Glutamatergic neuron (in vitro differentiated cells): ENCODE results near the gene MTFR1L. TPM values are rescaled to one million over a fixed set of nuclear protein-coding genes. Genes with fewer than 3 reads are reported as not detected.

ENCODE experiments used
- DNase-seq: peaks from one replicate; pipeline ENCODE4 v3.0.0; 2022
- H3K27ac Mint-ChIP-seq: one replicate; pipeline ENCODE4 v1.8.0; 2020; ENCODE audit warnings: mild to moderate bottlenecking, mixed read lengths, inconsistent platforms; ENCODE audit not compliant: unreplicated experiment
- H3K27me3 Mint-ChIP-seq: one replicate; pipeline ENCODE4 v1.8.0; 2020; ENCODE audit warnings: mild to moderate bottlenecking, moderate library complexity, mixed read lengths, inconsistent platforms; ENCODE audit not compliant: unreplicated experiment
- H3K36me3 Mint-ChIP-seq: one replicate; pipeline ENCODE4 v1.8.0; 2020; ENCODE audit warnings: mild to moderate bottlenecking, mixed read lengths, inconsistent platforms; ENCODE audit not compliant: unreplicated experiment
- H3K4me1 Mint-ChIP-seq: one replicate; pipeline ENCODE4 v1.8.0; 2020; ENCODE audit warnings: mild to moderate bottlenecking, low read depth, mixed read lengths, inconsistent platforms; ENCODE audit not compliant: unreplicated experiment
- H3K4me3 Mint-ChIP-seq: one replicate; pipeline ENCODE4 v1.8.0; 2020; ENCODE audit warnings: mild to moderate bottlenecking, mixed read lengths, inconsistent platforms; ENCODE audit not compliant: unreplicated experiment
- H3K9me3 Mint-ChIP-seq: one replicate; pipeline ENCODE4 v1.8.0; 2020; ENCODE audit warnings: mild to moderate bottlenecking, moderate library complexity, mixed read lengths, inconsistent platforms; ENCODE audit not compliant: unreplicated experiment
- CTCF ChIP-seq: fragments of 200-600 bp; sonication (generic); IDR thresholded peaks from one replicate; pipeline ENCODE4 v1.5.0; 2021; ENCODE audit not compliant: partially characterized antibody, unreplicated experiment
- total RNA-seq: library from RNA; stranded (reverse); fragmentation: NEBNext Ultra II Directional; extraction: Animal tissue kit (Norgen Biotek cat#: 25700); gene quantifications from one replicate; pipeline ENCODE4 v1.2.1, GENCODE V29; 2021; ENCODE audit not compliant: unreplicated experiment

MTFR1L gene
- total RNA-seq, 1 donor from 2014 or later, result 70.4 TPM

- DNase-seq, result peak; percentile 92
Measured at GRCh38 chr1:25810341-25811299, 9.1 kb upstream of the MTFR1L start.

GRCh38 chr1:25811384-25812082 is 8.2 kb upstream of the MTFR1L start:
- DNase-seq, result no peak
- Mint-ChIP-seq H3K9me3 (no peaks in the 10 kb centered on the region), H3K4me3 (no peak overlapping the region), H3K27ac (no peak overlapping the region), H3K27me3 (peaks cover 1% of the 10 kb centered on the region), H3K36me3 (no peaks in the 10 kb centered on the region), H3K4me1 (peaks cover 6% of the 10 kb centered on the region)
- TF ChIP-seq CTCF, result no peak

More at GRCh38 chr1:25810341-25811299, 9.1 kb upstream of the MTFR1L start:
- peaks cover 6% of the 10 kb centered on the region for H3K4me1 Mint-ChIP-seq
- TF ChIP-seq CTCF, result peak; percentile 94
- peak overlapping the region; percentile 48 for H3K27ac Mint-ChIP-seq
- no peak overlapping the region for H3K4me3 Mint-ChIP-seq
- H3K36me3 Mint-ChIP-seq, result no peaks in the 10 kb centered on the region
- no peaks in the 10 kb centered on the region for H3K27me3 Mint-ChIP-seq
- no peaks in the 10 kb centered on the region for H3K9me3 Mint-ChIP-seq

GRCh38 chr1:25813071-25813733 is 6.6 kb upstream of the MTFR1L start:
- H3K27ac Mint-ChIP-seq, result no peak overlapping the region

GRCh38 chr1:25813734-25814471 is 5.9 kb upstream of the MTFR1L start:
- H3K4me3 Mint-ChIP-seq, result no peak overlapping the region
- no peaks in the 10 kb centered on the region for H3K36me3 Mint-ChIP-seq
- no peak overlapping the region for H3K27ac Mint-ChIP-seq
- peaks cover 16% of the 10 kb centered on the region for H3K4me1 Mint-ChIP-seq
- TF ChIP-seq CTCF, result no peak
- H3K9me3 Mint-ChIP-seq, result no peaks in the 10 kb centered on the region
- no peak for DNase-seq
- peaks cover 1% of the 10 kb centered on the region for H3K27me3 Mint-ChIP-seq

More at GRCh38 chr1:25813071-25813733, 6.6 kb upstream of the MTFR1L start:
- Mint-ChIP-seq H3K36me3 (no peaks in the 10 kb centered on the region), H3K4me3 (no peak overlapping the region), H3K4me1 (peaks cover 9% of the 10 kb centered on the region), H3K27me3 (peaks cover 1% of the 10 kb centered on the region), H3K9me3 (no peaks in the 10 kb centered on the region)
- no peak for TF ChIP-seq CTCF
- no peak for DNase-seq
